ENCODE measurements around the gene PPP2R1B. TPM values are rescaled to one million over a fixed set of nuclear protein-coding genes. Genes with fewer than 3 reads are reported as not detected.

PPP2R1B gene
- total and polyA plus RNA-seq, 8 donors, result 5.5 to 71.2 (median 24.8) TPM

- H3K4me3 ChIP-seq, result no peak overlapping the region
- H3K27me3 ChIP-seq, result no peaks in the 10 kb centered on the region
- intact Hi-C loops (cut with DNase I; ENCODE audit: low total_unique reads), result no loop called here
- no peak overlapping the region for H3K27ac ChIP-seq
- H3K9me3 ChIP-seq, result no peaks in the 10 kb centered on the region
- no peak for DNase-seq
- H3K4me1 ChIP-seq, result peaks cover 0 to 22% (median 7%) of the 10 kb centered on the region in 4 donors
- TF ChIP-seq POLR2AphosphoS5 (IDR thresholded peaks at IDR 0.05) (no peak), EP300 (IDR thresholded peaks at IDR 0.05) (no peak), POLR2A (IDR thresholded peaks at IDR 0.05) (no peak), CTCF (IDR thresholded peaks at IDR 0.05) (no peak)
- peaks cover 35 to 100% (median 95%) of the 10 kb centered on the region in 4 donors for H3K36me3 ChIP-seq
Measured at GRCh38 chr11:111749646-111750045, 16.5 kb downstream of the PPP2R1B start.

- Histone ChIP-seq H3K4me1 (peaks cover 0 to 22% (median 9%) of the 10 kb centered on the region in 4 donors), H3K36me3 (peaks cover 43 to 100% (median 93%) of the 10 kb centered on the region in 4 donors), H3K27me3 (no peaks in the 10 kb centered on the region), H3K27ac (peak overlapping the region in 1 of 5 donors; percentile 9), H3K4me3 (no peak overlapping the region), H3K9me3 (no peaks in the 10 kb centered on the region)
- TF ChIP-seq EP300 (IDR thresholded peaks at IDR 0.05) (no peak), CTCF (IDR thresholded peaks at IDR 0.05) (no peak), POLR2AphosphoS5 (IDR thresholded peaks at IDR 0.05) (no peak), POLR2A (IDR thresholded peaks at IDR 0.05) (no peak)
- intact Hi-C loops (cut with DNase I; ENCODE audit: low total_unique reads), result no loop called here
- 67 to 76% (median 72%) methylated on average over 7 of the region's 7 CpGs for WGBS, 5 donors
- no peak for DNase-seq
Measured at GRCh38 chr11:111748035-111748804, 18.0 kb downstream of the PPP2R1B start.

- H3K27ac ChIP-seq, result peak overlapping the region in 3 of 5 donors; percentile 37 to 66 (median 49)
- H3K4me3 ChIP-seq, result no peak overlapping the region
- no peaks in the 10 kb centered on the region for H3K27me3 ChIP-seq
- peaks cover 0 to 22% (median 9%) of the 10 kb centered on the region in 4 donors for H3K4me1 ChIP-seq
- peaks cover 36 to 100% (median 92%) of the 10 kb centered on the region in 4 donors for H3K36me3 ChIP-seq
- no peaks in the 10 kb centered on the region for H3K9me3 ChIP-seq
- WGBS, 5 donors, result 87 to 95% (median 91%) methylated on average over 6 of the region's 6 CpGs
- DNase-seq, result no peak
- TF ChIP-seq EP300 (IDR thresholded peaks at IDR 0.05), result no peak
- no peak for TF ChIP-seq CTCF (IDR thresholded peaks at IDR 0.05)
- no peak for TF ChIP-seq POLR2AphosphoS5 (IDR thresholded peaks at IDR 0.05)
- no peak for TF ChIP-seq POLR2A (IDR thresholded peaks at IDR 0.05)
- intact Hi-C loops (cut with DNase I; ENCODE audit: low total_unique reads), result no loop called here
Measured at GRCh38 chr11:111745719-111746504, 20.3 kb downstream of the PPP2R1B start.

GRCh38 chr11:111743700-111744099, 22.5 kb downstream of the PPP2R1B start:
- Histone ChIP-seq H3K4me3 (no peak overlapping the region), H3K9me3 (no peaks in the 10 kb centered on the region), H3K36me3 (peaks cover 34 to 96% (median 80%) of the 10 kb centered on the region in 4 donors), H3K4me1 (peaks cover 0 to 23% (median 11%) of the 10 kb centered on the region in 4 donors), H3K27me3 (no peaks in the 10 kb centered on the region), H3K27ac (no peak overlapping the region)
- TF ChIP-seq EP300 (IDR thresholded peaks at IDR 0.05) (no peak), POLR2A (IDR thresholded peaks at IDR 0.05) (no peak), CTCF (IDR thresholded peaks at IDR 0.05) (no peak), POLR2AphosphoS5 (IDR thresholded peaks at IDR 0.05) (no peak)
- 89 to 98% (median 94%) methylated on average over 2 of the region's 2 CpGs for WGBS, 5 donors
- intact Hi-C loops (cut with DNase I; ENCODE audit: low total_unique reads), result no loop called here
- no peak for DNase-seq

Measured in stomach (tissue), 9 donors.